ENCODE data around the gene CDKL5.

DNA sequence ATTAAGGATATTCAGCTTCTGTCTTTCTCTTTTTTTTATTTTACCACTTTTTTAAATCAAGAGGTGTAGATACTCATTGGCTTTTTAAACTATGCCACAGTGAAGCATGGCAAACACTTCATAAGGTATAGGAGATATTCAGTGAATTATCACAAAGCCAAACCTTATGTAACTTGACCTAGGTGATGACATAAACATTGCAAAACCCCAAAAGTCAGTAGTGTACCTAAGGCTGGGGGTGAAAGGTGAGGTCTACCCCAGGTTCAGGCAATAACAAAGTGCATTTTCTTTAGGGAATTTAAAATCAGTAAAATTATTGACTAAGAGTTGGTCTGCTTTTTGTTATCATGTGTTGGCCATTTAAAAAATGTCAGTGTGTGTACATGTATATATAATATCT is 39.1 kb downstream of the CDKL5 start:
- TF ChIP-seq POLR2A (IDR thresholded peaks at IDR 0.05; ENCODE audit: low read length): no peak
- TF ChIP-seq GATA1 (IDR thresholded peaks at IDR 0.05; ENCODE audit: low read depth, low read length): no peak
